WERI-Rb-1 (cell line): ENCODE results near the gene TBC1D5.

ENCODE experiments used
- DNase-seq: peaks from one replicate; pipeline ENCODE4 v3.0.0-alpha.2; 2020
- H3K27ac ChIP-seq: fragments of 250-450 bp; sonication (Bioruptor Pico); 2 replicates; pipeline ENCODE4 v1.5.1; 2020; ENCODE audit warnings: mild to moderate bottlenecking, moderate library complexity
- H3K27me3 ChIP-seq: fragments of 250-450 bp; sonication (Bioruptor Pico); 2 replicates; pipeline ENCODE4 v1.5.1; 2021; ENCODE audit warnings: mild to moderate bottlenecking, low read depth, moderate library complexity; ENCODE audit not compliant: insufficient read depth, severe bottlenecking
- H3K36me3 ChIP-seq: fragments of 250-450 bp; sonication (Bioruptor Pico); 2 replicates; pipeline ENCODE4 v1.5.1; 2020; ENCODE audit warnings: mild to moderate bottlenecking, moderate library complexity
- H3K4me3 ChIP-seq: 2 replicates; pipeline ENCODE4 v1.5.1; 2011; ENCODE audit warnings: low read depth, mild to moderate bottlenecking, control low read depth, low read length
- H3K9me3 ChIP-seq: fragments of 250-450 bp; sonication (Bioruptor Pico); 2 replicates; pipeline ENCODE4 v1.5.1; 2021; ENCODE audit warnings: mild to moderate bottlenecking, moderate library complexity; ENCODE audit not compliant: severe bottlenecking
- CTCF ChIP-seq: IDR thresholded peaks from 2 replicates; pipeline ENCODE4 v1.5.1; 2011; ENCODE audit warnings: low read depth, mild to moderate bottlenecking, control low read depth, inconsistent platforms, low read length

The TBC1D5 gene

GRCh38 chr3:17645074-17645698, 97.2 kb downstream of the TBC1D5 start:
- H3K27me3 ChIP-seq, result no peaks in the 10 kb centered on the region
- DNase-seq, result peak; percentile 20
- no peak overlapping the region for H3K27ac ChIP-seq
- H3K4me3 ChIP-seq, result no peak overlapping the region
- no peaks in the 10 kb centered on the region for H3K36me3 ChIP-seq
- H3K9me3 ChIP-seq, result no peaks in the 10 kb centered on the region
- peak; percentile 50; the same call in 1 of the 2 replicates for TF ChIP-seq CTCF

- no peak for DNase-seq
- Histone ChIP-seq H3K36me3 (no peaks in the 10 kb centered on the region), H3K27me3 (no peaks in the 10 kb centered on the region), H3K4me3 (no peak overlapping the region), H3K9me3 (no peaks in the 10 kb centered on the region), H3K27ac (no peak overlapping the region)
- no peak for TF ChIP-seq CTCF
Observed at GRCh38 chr3:17643691-17644090, 98.7 kb downstream of the TBC1D5 start.

- no peak overlapping the region for H3K27ac ChIP-seq
- DNase-seq, result no peak
- H3K4me3 ChIP-seq, result no peak overlapping the region
- no peak for TF ChIP-seq CTCF
- no peaks in the 10 kb centered on the region for H3K27me3 ChIP-seq
- no peaks in the 10 kb centered on the region for H3K9me3 ChIP-seq
- no peaks in the 10 kb centered on the region for H3K36me3 ChIP-seq
Observed at GRCh38 chr3:17642474-17642873, 100.0 kb downstream of the TBC1D5 start.

GRCh38 chr3:17640466-17640865, 102.0 kb downstream of the TBC1D5 start:
- Histone ChIP-seq H3K27me3 (no peaks in the 10 kb centered on the region), H3K36me3 (no peaks in the 10 kb centered on the region), H3K4me3 (no peak overlapping the region), H3K9me3 (no peaks in the 10 kb centered on the region), H3K27ac (no peak overlapping the region)
- TF ChIP-seq CTCF, result no peak
- no peak for DNase-seq

GRCh38 chr3:17639765-17640164, 102.7 kb downstream of the TBC1D5 start:
- H3K36me3 ChIP-seq, result no peaks in the 10 kb centered on the region
- no peak overlapping the region for H3K4me3 ChIP-seq
- H3K9me3 ChIP-seq, result no peaks in the 10 kb centered on the region
- no peak overlapping the region for H3K27ac ChIP-seq
- DNase-seq, result no peak
- no peaks in the 10 kb centered on the region for H3K27me3 ChIP-seq
- TF ChIP-seq CTCF, result no peak

GRCh38 chr3:17639257-17639656, 103.2 kb downstream of the TBC1D5 start:
- TF ChIP-seq CTCF, result no peak
- no peak overlapping the region for H3K4me3 ChIP-seq
- H3K9me3 ChIP-seq, result no peaks in the 10 kb centered on the region
- no peaks in the 10 kb centered on the region for H3K27me3 ChIP-seq
- H3K27ac ChIP-seq, result no peak overlapping the region
- no peak for DNase-seq
- no peaks in the 10 kb centered on the region for H3K36me3 ChIP-seq
